GM19467 (cell line): ENCODE results near the gene SLC5A10.
A peak's percentile ranks its signal among the peaks of the same experiment; 100 is the strongest.
"Not testable (repeated sequence)": the region's sequence is repeated elsewhere in the genome, so short reads cannot be mapped to it uniquely, and the experiment has no call there.

Source experiments
- ATAC-seq: cut with Tn5 transposase; IDR thresholded peaks from one replicate; pipeline ENCODE4 v1.9.1; 2021; ENCODE audit warnings: mild to moderate bottlenecking, moderate library complexity; ENCODE audit not compliant: unreplicated experiment

The SLC5A10 gene

GRCh38 chr17:18951941-18952842, at the start of gene SLC5A10:
Gene SLC5A10, plus strand, starts transcription at chr17:18952165. Its CDS starts 41 bp downstream, at chr17:18952206.
- no peak for ATAC-seq

DNA sequence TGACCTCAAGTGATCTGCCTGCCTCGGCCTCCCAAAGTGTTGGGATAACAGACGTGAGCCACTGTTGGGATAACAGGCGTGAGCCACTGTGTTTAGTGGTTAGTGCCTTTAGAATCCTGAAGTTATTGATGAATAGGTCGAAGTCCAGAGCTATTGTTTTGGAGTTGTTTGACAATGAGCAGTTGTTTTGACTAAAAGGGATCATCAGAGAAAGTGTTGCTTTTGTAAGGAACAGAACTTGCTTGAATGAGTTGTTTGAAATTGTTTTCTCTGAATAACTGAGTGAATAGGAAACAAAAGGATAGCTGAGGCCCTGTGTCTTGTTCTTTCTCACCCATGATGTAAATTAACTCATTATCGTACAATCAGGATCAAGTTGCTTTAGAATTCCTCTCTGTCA, 47.5 kb upstream of the SLC5A10 start:
- no peak for ATAC-seq

GRCh38 chr17:18905226-18905625, 46.7 kb upstream of the SLC5A10 start:
- no peak for ATAC-seq

DNA sequence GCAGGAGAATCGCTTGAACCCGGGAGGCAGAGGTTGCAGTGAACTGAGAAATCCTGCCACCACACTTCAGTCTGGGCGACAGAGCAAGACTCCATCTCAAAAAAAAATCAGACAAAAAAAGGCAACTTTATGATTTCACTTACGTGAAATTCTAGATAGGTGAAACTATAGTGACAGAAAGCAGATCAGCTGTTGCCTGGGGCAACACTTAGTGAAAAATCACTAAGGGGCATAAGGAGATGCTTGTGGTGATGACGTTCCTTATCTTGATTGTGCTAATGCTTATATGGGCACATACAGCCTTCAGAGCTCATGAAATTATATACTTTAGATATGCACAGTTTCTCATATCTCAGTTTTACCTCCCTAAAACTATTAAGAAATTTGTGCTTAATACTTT, 41.6 kb upstream of the SLC5A10 start:
- ATAC-seq, result no peak

DNA sequence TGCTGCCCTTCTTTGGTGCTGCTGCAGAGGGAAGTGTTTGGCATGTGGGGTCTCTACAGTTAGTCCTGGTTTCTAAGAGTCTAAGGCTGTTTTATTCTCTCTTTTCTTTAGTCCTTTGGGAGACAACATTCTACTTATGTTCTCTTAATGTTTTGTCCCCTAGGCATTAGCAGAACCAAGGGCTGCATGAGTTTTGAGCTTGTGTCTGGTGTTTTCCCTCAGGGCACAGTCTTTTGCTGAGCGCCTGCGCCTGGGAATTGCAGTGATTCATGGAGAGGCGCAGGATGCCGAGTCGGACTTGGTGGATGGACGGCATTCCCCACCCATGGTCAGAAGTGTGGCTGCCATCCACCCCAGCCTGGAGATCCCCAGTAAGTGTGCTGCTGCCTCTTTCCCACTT, 41.1 kb upstream of the SLC5A10 start:
- ATAC-seq, result no peak

DNA sequence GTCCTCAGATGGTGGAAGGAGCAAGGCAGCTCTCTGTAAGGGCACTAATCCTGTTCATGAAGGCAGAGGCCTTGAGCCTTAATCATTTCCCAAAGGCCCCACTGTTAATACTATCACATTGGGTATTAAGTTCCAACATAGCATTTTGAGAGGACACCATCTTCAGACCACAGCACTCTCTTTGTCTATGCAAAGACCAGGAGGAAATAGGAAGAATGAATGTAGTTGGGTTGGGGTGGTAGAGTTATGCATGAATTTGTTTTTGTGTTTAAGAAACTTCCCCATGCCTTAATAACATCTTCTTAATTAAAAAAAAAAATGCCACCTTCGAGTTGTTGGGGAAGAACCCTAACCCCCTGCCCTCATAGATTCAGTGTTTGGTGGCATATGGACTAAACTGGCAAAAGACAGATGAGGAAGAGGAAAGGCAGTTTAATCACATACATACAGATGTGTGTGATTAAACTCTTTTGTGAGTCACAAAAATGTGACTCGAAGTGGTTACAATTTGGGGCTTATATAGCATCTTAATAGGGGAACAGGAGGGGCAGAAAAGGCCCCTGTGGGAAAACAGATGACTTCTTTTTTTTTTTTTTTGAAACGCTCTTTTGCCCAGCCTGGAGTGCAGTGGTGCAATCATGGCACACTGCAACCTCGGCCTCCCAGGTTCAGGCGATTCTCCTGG, 35.0 kb upstream of the SLC5A10 start:
- no peak for ATAC-seq

DNA sequence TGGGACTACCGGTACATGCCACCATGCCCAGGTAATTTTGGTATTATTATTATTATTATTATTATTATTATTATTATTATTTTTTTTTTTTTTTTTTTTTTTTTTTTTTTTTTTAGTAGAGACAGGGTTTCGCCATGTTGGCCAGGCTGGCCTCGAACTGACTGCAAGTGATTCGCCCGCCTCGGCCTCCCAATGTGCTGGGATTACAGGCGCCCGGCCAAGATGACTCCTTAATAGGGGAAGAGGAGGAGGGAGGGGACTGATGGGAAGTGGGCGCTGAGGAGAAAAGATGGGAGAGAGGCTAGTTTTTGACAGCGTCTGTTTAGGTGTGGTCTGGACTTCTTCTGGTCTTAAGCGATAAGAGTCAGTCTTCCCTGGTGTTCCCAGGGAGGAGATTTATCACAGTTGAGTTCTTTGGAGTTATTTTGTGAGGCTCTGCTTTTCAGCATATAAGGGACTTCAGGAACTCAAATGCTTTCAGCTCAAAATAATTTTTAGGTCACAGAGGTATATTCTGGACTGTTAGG, 34.4 kb upstream of the SLC5A10 start:
- ATAC-seq, result no peak

DNA sequence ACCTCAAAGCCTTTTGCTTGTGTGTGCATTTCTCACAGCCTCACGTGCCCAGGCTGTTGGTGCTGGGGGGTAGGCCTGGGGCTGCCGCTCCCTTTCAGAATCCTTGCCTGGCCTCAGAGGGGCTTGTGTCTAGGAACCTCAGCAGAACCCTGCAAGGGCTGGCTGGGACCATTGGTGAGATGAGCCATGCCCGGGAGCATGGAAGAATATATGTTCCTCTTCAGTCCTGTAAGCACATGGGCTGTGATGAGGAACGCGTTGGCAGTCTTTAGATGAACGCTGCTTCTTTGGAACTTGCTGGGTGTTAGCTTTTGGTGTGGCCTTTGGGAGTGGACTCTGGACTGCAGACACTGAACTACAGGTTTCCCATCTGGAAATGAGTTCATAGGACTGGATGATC, 32.0 kb upstream of the SLC5A10 start:
- no peak for ATAC-seq

DNA sequence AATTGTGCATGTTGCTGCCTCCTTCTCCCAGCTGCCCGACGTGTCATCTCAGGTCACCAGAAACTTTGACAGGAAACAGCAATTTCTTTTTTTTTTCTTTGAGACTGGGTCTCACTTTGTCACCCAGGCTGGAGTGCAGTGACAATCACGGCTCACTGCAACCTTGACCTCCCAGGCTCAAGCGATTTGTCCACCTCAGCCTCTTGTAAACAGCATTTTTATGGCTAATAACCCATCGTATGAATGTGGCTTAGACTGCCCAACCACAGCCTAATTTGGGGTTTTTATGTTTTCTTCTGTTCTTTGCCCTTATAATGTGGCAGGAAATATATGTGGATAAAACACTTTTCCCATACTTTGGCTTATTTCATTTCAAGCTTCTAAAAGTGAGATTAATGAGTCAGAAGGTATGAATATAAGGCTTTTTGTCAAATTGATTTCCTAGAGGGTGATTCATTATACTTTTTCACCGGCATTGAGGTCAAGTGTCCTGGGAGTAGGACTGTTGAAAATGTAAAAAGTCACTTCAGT, 31.0 kb upstream of the SLC5A10 start:
- ATAC-seq, result no peak

DNA sequence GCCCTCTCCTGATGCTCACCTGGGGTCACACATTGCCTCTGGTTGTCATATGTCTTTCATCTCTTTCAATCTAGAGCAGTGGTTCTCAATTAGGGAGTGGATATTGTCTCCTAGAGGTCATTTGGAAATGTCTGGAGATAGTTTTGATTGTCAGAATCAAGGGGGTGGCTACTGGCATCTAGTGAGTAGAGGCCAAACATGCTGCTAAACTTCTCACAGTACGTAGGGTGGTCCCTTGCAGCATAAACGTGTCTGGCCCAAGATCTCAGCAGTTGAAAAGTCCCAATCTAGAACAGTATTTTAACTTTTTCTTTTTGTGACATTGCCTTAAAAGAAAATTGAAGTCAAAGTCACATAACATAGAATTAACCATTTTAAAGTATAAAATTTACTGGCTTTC, 30.5 kb upstream of the SLC5A10 start:
- no peak for ATAC-seq

GRCh38 chr17:18921912-18922451, 30.0 kb upstream of the SLC5A10 start:
- peak; percentile 57 for ATAC-seq

DNA sequence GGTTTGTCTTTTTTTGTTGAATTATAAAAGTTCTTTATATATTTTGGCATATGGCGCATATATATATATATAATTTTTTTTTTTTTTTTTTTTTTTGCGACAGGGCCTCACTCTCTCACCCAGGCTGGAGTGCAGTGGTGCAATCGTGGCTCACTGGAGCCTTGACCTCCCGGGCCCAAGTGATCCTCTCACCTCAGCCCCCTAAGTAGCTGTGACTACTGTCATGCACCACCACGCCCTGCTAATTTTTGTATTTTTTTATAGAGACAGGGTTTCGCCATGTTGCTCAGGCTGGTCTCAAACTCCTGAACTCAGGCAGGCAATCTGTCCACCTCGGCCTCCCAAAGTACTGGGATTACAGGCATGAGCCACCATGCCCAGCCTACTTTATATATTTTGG, 29.4 kb upstream of the SLC5A10 start:
- ATAC-seq, result not testable (repeated sequence)

- no peak for ATAC-seq
Measured at GRCh38 chr17:18925187-18925586, 26.8 kb upstream of the SLC5A10 start.

- ATAC-seq, result no peak
Measured at GRCh38 chr17:18928628-18929125, 23.3 kb upstream of the SLC5A10 start.

DNA sequence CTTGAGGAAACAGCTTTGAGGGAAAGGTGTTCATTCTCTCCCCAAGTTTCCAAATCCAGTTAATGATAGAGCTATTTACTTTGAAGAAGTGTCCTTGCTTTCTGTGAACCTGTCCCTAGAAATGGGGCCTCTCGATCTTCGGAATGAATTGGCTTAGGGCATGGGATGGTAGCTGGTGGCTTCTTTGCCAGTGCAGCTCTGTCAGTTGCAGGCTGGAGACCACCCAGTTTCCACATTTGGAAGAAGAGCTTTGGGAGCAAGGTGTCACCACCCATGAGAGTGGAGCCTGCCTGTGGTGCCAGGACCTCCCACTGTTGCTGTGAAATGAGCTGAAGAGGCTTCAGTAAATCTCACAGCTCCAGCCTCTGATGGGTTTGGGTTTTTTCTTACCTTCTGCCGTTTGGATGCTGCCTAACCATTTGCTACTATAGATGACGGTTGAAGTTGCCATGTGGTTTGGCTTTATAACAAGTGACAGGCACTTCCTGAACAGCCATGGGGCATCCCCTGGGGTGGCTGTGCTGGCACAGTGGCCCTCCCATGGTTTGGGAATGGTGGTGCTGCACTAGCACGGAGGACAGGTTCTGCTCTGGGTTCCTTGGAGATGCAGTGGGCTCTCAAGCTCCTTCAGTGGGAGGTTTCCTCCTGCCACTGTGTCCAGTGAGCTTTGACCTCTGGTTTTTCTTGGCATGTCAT, 19.5 kb upstream of the SLC5A10 start:
- ATAC-seq, result no peak

DNA sequence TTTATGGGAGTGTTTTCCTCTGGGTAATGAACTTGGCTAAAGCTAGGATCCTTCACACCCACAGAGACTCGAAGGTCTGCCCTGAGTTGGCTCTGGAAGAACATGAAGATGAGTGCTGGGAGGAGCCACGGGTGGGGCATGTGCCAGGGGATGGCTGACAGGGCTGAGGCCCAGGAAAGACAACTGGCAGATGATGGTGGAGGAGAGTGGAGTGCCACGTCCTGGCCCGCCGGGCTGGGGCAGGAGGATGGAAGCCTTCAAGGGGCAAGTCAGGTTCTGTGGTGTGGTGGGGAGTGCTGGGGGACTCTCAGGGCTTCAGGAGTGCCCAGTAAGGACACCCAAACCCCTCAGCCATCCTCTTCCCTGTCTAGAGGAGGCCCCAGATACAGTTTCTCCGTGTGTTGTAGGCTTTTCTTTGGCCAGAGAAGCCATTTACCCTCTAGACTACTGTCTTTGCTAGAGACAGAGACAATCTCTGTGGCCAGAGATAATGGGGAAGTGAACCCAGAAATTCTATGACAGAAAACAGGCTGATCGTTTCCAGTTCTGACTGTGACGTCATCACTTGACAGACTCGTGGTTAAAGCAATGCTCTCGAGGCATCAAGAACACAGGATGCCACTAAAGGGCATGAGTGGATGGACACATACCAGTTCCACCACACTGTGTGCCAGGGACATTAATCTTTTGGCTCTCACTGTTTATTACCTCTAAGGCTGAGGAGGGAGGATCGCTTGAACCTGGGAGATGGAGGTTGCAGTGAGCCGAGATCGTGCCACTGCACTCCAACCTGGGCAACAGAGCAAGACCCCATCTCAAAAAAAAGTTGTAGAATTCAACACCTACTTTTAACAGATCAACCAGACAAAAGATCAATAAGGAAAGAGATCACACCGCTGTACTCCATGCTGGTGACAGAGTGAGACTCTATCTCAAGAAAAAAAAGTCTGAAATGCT, 18.6 kb upstream of the SLC5A10 start:
- no peak for ATAC-seq

GRCh38 chr17:18937981-18938691, 13.8 kb upstream of the SLC5A10 start:
- ATAC-seq, result no peak

DNA sequence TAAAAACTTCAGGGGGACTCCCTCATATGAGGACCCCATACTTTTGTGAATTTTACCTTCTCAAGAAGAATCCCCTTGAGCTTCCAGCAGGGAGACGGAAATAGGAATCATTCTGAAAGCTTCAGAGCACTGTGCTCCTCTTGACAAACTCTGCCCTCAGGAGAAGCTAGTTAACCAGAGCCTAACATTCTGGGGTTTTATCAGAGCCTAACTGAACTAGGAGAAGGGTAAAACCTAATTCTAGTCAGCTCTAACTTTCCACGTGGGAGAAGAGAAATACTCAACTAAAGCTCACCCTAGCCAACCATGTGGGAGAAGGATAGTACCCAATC, 13.3 kb upstream of the SLC5A10 start:
- no peak for ATAC-seq

- no peak for ATAC-seq
Measured at GRCh38 chr17:18944646-18945045, 7.3 kb upstream of the SLC5A10 start.
